ENCODE data around the gene CCDC88A.

CCDC88A gene

GRCh38 chr2:55418072-55418471 is 1.6 kb downstream of the CCDC88A start:
- TF ChIP-seq, protein P1, sequence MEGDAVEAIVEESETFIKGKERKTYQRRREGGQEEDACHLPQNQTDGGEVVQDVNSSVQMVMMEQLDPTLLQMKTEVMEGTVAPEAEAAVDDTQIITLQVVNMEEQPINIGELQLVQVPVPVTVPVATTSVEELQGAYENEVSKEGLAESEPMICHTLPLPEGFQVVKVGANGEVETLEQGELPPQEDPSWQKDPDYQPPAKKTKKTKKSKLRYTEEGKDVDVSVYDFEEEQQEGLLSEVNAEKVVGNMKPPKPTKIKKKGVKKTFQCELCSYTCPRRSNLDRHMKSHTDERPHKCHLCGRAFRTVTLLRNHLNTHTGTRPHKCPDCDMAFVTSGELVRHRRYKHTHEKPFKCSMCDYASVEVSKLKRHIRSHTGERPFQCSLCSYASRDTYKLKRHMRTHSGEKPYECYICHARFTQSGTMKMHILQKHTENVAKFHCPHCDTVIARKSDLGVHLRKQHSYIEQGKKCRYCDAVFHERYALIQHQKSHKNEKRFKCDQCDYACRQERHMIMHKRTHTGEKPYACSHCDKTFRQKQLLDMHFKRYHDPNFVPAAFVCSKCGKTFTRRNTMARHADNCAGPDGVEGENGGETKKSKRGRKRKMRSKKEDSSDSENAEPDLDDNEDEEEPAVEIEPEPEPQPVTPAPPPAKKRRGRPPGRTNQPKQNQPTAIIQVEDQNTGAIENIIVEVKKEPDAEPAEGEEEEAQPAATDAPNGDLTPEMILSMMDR (IDR thresholded peaks at IDR 0.05; ENCODE audit: borderline replicate concordance, control extremely low read depth, extremely low read depth, insufficient read depth, missing control alignments) = no peak
- in situ Hi-C loops (cut with MboI; ENCODE audit: low sequenced_read_pairs, unreplicated experiment) = no loop called here
- DNase-seq (ENCODE audit: low spot score) = no peak

DNA sequence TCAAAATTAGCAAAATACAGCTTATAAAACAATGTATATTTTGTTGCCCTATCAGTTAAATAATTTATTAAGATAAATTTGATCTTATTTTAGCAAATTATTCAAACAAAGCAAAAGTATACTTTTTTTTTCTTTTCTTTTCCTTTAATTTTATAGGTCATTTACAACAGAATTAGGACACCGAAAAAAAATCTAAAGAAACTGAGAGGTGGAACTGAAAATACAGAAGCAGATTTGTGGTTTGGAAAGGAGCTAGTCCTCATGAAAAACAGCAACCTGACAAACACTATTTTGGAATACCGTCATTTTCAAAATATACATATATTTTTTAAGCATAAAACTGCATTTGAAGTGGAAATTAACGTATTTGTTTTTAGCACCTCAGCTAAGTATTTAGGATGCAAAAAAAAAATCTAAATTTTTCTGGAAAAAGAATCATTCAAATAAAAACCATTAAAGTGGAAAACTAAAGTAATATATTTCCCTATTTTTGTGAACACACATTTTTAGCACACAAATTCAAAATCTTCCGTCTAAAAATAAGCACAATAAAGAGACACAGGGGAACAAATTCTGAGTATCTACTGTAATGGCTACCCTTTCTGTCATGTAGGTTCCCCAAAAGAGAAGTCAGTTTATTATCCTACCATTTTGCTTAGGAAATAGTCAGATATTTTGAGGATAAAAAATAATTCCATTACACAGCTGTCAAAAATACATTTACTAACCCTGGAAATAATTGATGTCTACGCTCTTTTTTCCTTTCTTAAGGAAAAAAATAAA is 2.7 kb downstream of the CCDC88A start:
- no peak for DNase-seq (ENCODE audit: low spot score)
- in situ Hi-C loops (cut with MboI; ENCODE audit: low sequenced_read_pairs, unreplicated experiment) = no loop called here
- TF ChIP-seq, protein P1 (IDR thresholded peaks at IDR 0.05; ENCODE audit: borderline replicate concordance, control extremely low read depth, extremely low read depth, insufficient read depth, missing control alignments) = no peak

- DNase-seq (ENCODE audit: low spot score) = no peak
- in situ Hi-C loops (cut with MboI; ENCODE audit: low sequenced_read_pairs, unreplicated experiment) = no loop called here
Observed at GRCh38 chr2:55415300-55415699, 4.4 kb downstream of the CCDC88A start.

GRCh38 chr2:55408918-55409868 is 10.5 kb downstream of the CCDC88A start:
- in situ Hi-C loops (cut with MboI; ENCODE audit: low sequenced_read_pairs, unreplicated experiment) = no loop called here
- DNase-seq (ENCODE audit: low spot score) = no peak
- TF ChIP-seq, protein P1 (IDR thresholded peaks at IDR 0.05; ENCODE audit: borderline replicate concordance, control extremely low read depth, extremely low read depth, insufficient read depth, missing control alignments) = no peak

More at GRCh38 chr2:55415300-55415699, 4.4 kb downstream of the CCDC88A start:
- TF ChIP-seq, protein P1 (IDR thresholded peaks at IDR 0.05; ENCODE audit: borderline replicate concordance, control extremely low read depth, extremely low read depth, insufficient read depth, missing control alignments) = no peak

DNA sequence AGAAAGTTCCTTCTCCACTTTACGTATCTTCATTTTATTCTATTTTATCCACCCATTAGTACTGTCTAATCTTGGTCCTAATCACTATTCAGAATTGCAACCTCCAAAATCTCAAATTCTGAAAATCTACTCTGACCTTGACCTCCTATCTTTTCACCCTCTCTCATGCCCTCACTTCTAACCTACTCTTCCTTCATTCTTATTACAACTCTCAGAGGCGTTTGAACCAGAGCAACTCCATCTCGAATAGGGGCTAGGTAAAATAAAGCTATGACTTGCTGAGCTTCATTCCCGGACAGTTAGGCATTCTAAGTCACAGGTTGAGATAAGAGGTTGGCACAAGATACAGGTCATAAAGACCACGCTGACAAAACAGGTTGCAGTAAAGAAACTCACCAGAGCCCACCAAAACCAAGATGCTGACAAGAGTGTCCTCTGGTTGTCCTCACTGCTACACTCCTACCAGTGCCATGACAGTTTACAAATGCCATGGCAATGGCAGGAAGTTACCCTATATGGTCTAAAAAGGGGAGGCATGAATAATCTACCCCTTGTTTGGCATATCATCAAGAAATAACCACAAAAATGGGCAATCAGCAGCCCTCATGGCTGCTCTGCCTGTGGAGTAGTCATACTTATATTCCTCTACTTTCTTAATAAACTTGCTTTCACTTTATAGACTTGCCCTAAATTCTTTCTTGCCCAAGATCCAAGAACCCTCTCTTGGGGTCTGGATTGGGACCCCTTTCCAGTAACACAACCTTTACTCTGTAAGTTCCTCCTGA is 11.4 kb downstream of the CCDC88A start:
- TF ChIP-seq, protein P1 (IDR thresholded peaks at IDR 0.05; ENCODE audit: borderline replicate concordance, control extremely low read depth, extremely low read depth, insufficient read depth, missing control alignments) = no peak
- in situ Hi-C loops (cut with MboI; ENCODE audit: low sequenced_read_pairs, unreplicated experiment) = no loop called here
- DNase-seq (ENCODE audit: low spot score) = no peak

DNA sequence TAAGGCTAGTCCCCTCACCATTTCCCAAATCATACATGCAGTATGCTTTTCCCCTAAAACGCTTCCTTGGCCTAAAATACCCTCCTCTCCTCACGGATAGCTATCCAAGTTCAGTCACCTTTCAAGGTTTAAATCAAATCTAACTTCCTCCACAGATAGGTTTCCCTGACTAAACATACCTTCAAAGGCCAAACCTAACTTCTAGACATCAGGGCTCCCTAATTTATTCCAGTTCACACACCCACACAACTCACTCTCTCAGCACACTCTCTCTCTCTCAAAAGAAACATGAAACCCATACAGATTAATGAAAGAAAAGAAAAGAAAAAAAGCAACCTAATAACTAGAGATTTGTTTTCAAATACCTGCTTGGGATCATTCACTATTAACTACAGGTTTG is 14.5 kb downstream of the CCDC88A start:
- no peak for DNase-seq (ENCODE audit: low spot score)
- in situ Hi-C loops (cut with MboI; ENCODE audit: low sequenced_read_pairs, unreplicated experiment) = no loop called here
- TF ChIP-seq, protein P1 (IDR thresholded peaks at IDR 0.05; ENCODE audit: borderline replicate concordance, control extremely low read depth, extremely low read depth, insufficient read depth, missing control alignments) = no peak
